HEK293 (cell line): ENCODE data around the gene TMEM179.

Source experiments
- CTCF ChIA-PET: fragments of 350-600 bp; formaldehyde crosslinking; extraction: SDS; loops from one replicate; lab custom pipeline; 2021; ENCODE audit warnings: antibody characterized with exemption; lab: Yijun Ruan, JAX
- POLR2A ChIA-PET: fragments of 300-600 bp; formaldehyde crosslinking; extraction: SDS; loops from one replicate; lab custom pipeline; 2020; ENCODE audit warnings: antibody characterized with exemption, inconsistent platforms; lab: Yijun Ruan, JAX
- H3K27ac ChIP-seq: fragments of 200-500 bp; sonication (Bioruptor generic); 2 replicates; pipeline ENCODE4 v1.5.1; 2014; ENCODE audit warnings: low read depth, low read length, control low read depth, inconsistent platforms; ENCODE audit errors: extremely low read depth
- H3K36me3 ChIP-seq, 2 experiments: fragments of 200-500 bp in 1 of 2; sonication (Bioruptor generic) in 1 of 2; 1 replicate in 1 of 2; 2 replicates in 1 of 2; pipeline ENCODE4 v1.5.1; 2014 to 2017; ENCODE audit warnings: inconsistent platforms in 2 of 2, low read length in 2 of 2; ENCODE audit not compliant: control insufficient read depth in 2 of 2, insufficient read depth in 1 of 2
- H3K4me1 ChIP-seq: fragments of 200-500 bp; sonication (Bioruptor generic); 2 replicates; pipeline ENCODE4 v1.5.1; 2014; ENCODE audit warnings: mild to moderate bottlenecking, low read length, inconsistent platforms; ENCODE audit not compliant: control insufficient read depth, insufficient read depth
- H3K4me3 ChIP-seq: 2 replicates; pipeline ENCODE4 v1.5.1; 2011; ENCODE audit warnings: low read depth, mild to moderate bottlenecking, control low read depth, low read length, moderate library complexity
- H3K9me3 ChIP-seq: fragments of 200-500 bp; sonication (Bioruptor generic); 2 replicates; pipeline ENCODE4 v1.5.1; 2014; ENCODE audit warnings: low read depth, low read length, inconsistent platforms; ENCODE audit not compliant: control insufficient read depth, insufficient read depth
- GFI1B ChIP-seq: fragments of 450-650 bp; formaldehyde crosslinking; IDR thresholded peaks from 2 replicates; pipeline ENCODE4 v1.5.1; 2016; ENCODE audit warnings: missing biosample characterization, missing genetic modification characterization
- IKZF3 ChIP-seq: fragments of 450-650 bp; IDR thresholded peaks from 2 replicates; pipeline ENCODE4 v1.5.0; 2018; ENCODE audit warnings: missing biosample characterization, mild to moderate bottlenecking, missing genetic modification characterization, moderate library complexity
- REPIN1 ChIP-seq: fragments of 450-650 bp; formaldehyde crosslinking; IDR thresholded peaks from 2 replicates; pipeline ENCODE4 v1.5.1; 2017; ENCODE audit warnings: missing biosample characterization, missing genetic modification characterization, low read depth
- ZBTB7A ChIP-seq: fragments of 450-650 bp; formaldehyde crosslinking; IDR thresholded peaks from 2 replicates; pipeline ENCODE4 v1.5.1; 2016; ENCODE audit warnings: low read depth, missing biosample characterization, missing genetic modification characterization
- ZBTB8A ChIP-seq: fragments of 450-650 bp; formaldehyde crosslinking; IDR thresholded peaks from 2 replicates; pipeline ENCODE4 v1.5.1; 2016; ENCODE audit warnings: missing biosample characterization, missing genetic modification characterization
- ZFP41 ChIP-seq: fragments of 450-650 bp; formaldehyde crosslinking; IDR thresholded peaks from 2 replicates; pipeline ENCODE4 v1.5.1; 2016; ENCODE audit warnings: missing biosample characterization, missing genetic modification characterization, borderline replicate concordance
- ZNF112 ChIP-seq: fragments of 450-650 bp; formaldehyde crosslinking; IDR thresholded peaks from 2 replicates; pipeline ENCODE4 v1.5.0; 2017; ENCODE audit warnings: missing biosample characterization, missing genetic modification characterization
- ZNF202 ChIP-seq: fragments of 450-650 bp; formaldehyde crosslinking; IDR thresholded peaks from 2 replicates; pipeline ENCODE4 v1.5.1; 2016; ENCODE audit warnings: missing biosample characterization, missing genetic modification characterization, borderline replicate concordance
- ZNF24 ChIP-seq: fragments of 450-650 bp; formaldehyde crosslinking; IDR thresholded peaks from 2 replicates; pipeline ENCODE4 v1.5.1; 2016; ENCODE audit warnings: missing biosample characterization, missing genetic modification characterization
- ZNF416 ChIP-seq: fragments of 450-650 bp; formaldehyde crosslinking; IDR thresholded peaks from 2 replicates; pipeline ENCODE4 v1.5.1; 2016; ENCODE audit warnings: missing biosample characterization, missing genetic modification characterization
- ZNF433 ChIP-seq: fragments of 450-650 bp; formaldehyde crosslinking; IDR thresholded peaks from 2 replicates; pipeline ENCODE4 v1.5.1; 2016; ENCODE audit warnings: missing biosample characterization, missing genetic modification characterization, low read depth
- ZNF658 ChIP-seq: fragments of 450-650 bp; formaldehyde crosslinking; IDR thresholded peaks from 2 replicates; pipeline ENCODE4; 2016; ENCODE audit warnings: missing biosample characterization, missing genetic modification characterization
- ZNF777 ChIP-seq: fragments of 450-650 bp; formaldehyde crosslinking; IDR thresholded peaks from 2 replicates; pipeline ENCODE4 v1.5.1; 2017; ENCODE audit warnings: missing biosample characterization, missing genetic modification characterization, borderline replicate concordance
- ZSCAN30 ChIP-seq: fragments of 450-650 bp; IDR thresholded peaks from 2 replicates; pipeline ENCODE4 v1.5.1; 2018; ENCODE audit warnings: missing biosample characterization, mild to moderate bottlenecking, missing genetic modification characterization, moderate library complexity
- TF ChIP-seq, protein P1 (sequence below): fragments of 450-650 bp; formaldehyde crosslinking; IDR thresholded peaks from 2 replicates; pipeline ENCODE4 v1.5.1; 2016; ENCODE audit warnings: missing biosample characterization, missing genetic modification characterization, borderline replicate concordance
- TF ChIP-seq, protein P2 (sequence below): fragments of 450-650 bp; formaldehyde crosslinking; IDR thresholded peaks from 2 replicates; pipeline ENCODE4 v1.5.1; 2017; ENCODE audit warnings: missing biosample characterization, missing genetic modification characterization
- TF ChIP-seq, protein P3 (sequence below): fragments of 450-650 bp; formaldehyde crosslinking; IDR thresholded peaks from 2 replicates; pipeline ENCODE4 v1.5.1; 2016; ENCODE audit warnings: missing biosample characterization, missing genetic modification characterization
- TF ChIP-seq, protein P4 (sequence below): fragments of 450-650 bp; IDR thresholded peaks from 2 replicates; pipeline ENCODE4 v1.5.1; 2018; ENCODE audit warnings: missing biosample characterization, missing genetic modification characterization
- TF ChIP-seq, protein P5 (sequence below): fragments of 450-650 bp; formaldehyde crosslinking; IDR thresholded peaks from 2 replicates; pipeline ENCODE4 v1.5.1; 2016; ENCODE audit warnings: missing biosample characterization, missing genetic modification characterization

Gene TMEM179

DNA sequence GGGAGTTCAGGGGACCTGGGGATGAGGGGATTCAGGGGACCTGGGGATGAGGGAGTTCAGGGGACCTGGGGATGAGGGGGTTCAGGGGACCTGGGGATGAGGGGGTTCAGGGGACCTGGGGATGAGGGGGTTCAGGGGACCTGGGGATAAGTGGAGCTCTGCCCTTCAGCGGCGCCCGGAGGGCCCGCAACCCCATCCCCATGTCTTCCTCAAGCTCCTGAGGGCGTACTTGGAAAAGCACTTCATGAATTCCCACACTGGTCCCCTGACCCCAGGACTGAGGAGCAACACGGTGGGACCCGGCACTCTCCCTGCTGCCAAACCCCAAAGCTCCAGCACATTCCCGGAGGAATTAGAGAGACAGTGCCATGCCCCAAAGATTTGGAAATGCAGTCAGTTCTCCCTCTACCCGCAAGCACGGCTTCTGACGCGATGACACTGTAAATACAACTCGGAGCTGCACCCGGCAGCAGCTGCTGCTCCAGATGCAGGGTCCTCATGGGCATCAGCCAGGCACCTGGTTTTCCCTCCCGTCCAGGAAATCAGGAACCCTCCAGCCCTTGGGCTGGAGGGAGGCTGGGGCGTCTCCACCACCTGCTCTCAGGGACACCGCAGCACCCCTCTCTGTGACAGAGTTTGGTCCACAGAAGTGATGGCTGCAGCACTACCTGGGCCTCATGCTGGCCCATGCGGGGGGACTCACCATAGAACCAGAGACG lies 57.8 kb downstream of the TMEM179 start:
- ChIA-PET CTCF (interaction anchor here (1.5 kb wide), 1 partner anchor 17 kb away, joined by 5 read pairs; no protein-coding TSS in a partner anchor), POLR2A (interaction anchor here (0.6 to 0.7 kb wide), 2 partner anchors 188 to 407 kb away, joined by 3 read pairs; no protein-coding TSS in a partner anchor)
- no peaks in the 10 kb centered on the region for H3K9me3 ChIP-seq

DNA sequence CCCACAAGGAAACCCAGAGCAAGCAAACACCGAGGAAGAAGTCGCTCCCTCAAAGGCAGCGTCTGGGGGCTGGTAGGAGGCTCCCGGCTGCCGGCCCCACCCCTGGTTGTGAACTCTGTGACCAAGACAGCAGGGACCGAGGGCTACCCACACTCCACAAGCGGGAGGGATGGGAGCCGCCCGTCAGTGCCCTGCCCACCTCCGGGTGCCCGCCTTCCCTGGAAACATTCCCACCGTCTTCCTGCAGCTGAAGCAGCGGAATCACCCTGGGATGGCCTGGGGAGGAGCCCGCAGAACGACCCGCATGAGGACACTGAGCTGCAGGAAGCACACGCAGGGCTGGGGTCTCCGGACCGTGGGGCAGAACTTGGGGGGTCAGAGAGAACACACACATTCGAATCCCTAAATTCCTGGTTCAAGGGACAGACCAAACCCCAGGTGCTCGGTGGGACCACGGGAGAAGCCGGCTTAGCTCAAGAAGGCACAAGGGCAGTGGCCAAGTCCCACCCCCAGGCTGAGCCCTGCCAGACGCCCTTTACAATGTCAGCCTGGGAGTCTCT lies 58.5 kb downstream of the TMEM179 start:
- Histone ChIP-seq H3K4me3 (no peak overlapping the region), H3K27ac (no peak overlapping the region), H3K4me1 (no peaks in the 10 kb centered on the region), H3K36me3 (no peaks in the 10 kb centered on the region), H3K9me3 (no peaks in the 10 kb centered on the region)
- ChIA-PET CTCF (interaction anchor here (0.6 to 1.5 kb wide), 2 partner anchors 11 to 18 kb away, joined by 3 to 5 read pairs; no protein-coding TSS in a partner anchor), POLR2A (interaction anchor here (0.6 kb wide), 1 partner anchor 187 kb away, joined by 3 read pairs; no protein-coding TSS in a partner anchor)
- TF ChIP-seq ZNF24, result no peak
- TF ChIP-seq, protein P1, sequence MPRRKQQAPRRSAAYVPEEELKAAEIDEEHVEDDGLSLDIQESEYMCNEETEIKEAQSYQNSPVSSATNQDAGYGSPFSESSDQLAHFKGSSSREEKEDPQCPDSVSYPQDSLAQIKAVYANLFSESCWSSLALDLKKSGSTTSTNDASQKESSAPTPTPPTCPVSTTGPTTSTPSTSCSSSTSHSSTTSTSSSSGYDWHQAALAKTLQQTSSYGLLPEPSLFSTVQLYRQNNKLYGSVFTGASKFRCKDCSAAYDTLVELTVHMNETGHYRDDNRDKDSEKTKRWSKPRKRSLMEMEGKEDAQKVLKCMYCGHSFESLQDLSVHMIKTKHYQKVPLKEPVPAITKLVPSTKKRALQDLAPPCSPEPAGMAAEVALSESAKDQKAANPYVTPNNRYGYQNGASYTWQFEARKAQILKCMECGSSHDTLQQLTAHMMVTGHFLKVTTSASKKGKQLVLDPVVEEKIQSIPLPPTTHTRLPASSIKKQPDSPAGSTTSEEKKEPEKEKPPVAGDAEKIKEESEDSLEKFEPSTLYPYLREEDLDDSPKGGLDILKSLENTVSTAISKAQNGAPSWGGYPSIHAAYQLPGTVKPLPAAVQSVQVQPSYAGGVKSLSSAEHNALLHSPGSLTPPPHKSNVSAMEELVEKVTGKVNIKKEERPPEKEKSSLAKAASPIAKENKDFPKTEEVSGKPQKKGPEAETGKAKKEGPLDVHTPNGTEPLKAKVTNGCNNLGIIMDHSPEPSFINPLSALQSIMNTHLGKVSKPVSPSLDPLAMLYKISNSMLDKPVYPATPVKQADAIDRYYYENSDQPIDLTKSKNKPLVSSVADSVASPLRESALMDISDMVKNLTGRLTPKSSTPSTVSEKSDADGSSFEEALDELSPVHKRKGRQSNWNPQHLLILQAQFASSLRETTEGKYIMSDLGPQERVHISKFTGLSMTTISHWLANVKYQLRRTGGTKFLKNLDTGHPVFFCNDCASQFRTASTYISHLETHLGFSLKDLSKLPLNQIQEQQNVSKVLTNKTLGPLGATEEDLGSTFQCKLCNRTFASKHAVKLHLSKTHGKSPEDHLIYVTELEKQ, result no peak
- no peak for TF ChIP-seq IKZF3 (tag by site-specific recombination)
- no peak for TF ChIP-seq ZNF658 (tag by site-specific recombination)
- no peak for TF ChIP-seq ZNF777
- TF ChIP-seq, protein P2, sequence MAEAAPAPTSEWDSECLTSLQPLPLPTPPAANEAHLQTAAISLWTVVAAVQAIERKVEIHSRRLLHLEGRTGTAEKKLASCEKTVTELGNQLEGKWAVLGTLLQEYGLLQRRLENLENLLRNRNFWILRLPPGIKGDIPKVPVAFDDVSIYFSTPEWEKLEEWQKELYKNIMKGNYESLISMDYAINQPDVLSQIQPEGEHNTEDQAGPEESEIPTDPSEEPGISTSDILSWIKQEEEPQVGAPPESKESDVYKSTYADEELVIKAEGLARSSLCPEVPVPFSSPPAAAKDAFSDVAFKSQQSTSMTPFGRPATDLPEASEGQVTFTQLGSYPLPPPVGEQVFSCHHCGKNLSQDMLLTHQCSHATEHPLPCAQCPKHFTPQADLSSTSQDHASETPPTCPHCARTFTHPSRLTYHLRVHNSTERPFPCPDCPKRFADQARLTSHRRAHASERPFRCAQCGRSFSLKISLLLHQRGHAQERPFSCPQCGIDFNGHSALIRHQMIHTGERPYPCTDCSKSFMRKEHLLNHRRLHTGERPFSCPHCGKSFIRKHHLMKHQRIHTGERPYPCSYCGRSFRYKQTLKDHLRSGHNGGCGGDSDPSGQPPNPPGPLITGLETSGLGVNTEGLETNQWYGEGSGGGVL (tag by site-specific recombination), result no peak
- TF ChIP-seq, protein P3, sequence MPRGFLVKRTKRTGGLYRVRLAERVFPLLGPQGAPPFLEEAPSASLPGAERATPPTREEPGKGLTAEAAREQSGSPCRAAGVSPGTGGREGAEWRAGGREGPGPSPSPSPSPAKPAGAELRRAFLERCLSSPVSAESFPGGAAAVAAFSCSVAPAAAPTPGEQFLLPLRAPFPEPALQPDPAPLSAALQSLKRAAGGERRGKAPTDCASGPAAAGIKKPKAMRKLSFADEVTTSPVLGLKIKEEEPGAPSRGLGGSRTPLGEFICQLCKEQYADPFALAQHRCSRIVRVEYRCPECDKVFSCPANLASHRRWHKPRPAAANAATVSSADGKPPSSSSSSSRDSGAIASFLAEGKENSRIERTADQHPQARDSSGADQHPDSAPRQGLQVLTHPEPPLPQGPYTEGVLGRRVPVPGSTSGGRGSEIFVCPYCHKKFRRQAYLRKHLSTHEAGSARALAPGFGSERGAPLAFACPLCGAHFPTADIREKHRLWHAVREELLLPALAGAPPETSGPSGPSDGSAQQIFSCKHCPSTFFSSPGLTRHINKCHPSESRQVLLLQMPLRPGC (tag by site-specific recombination), result no peak
- TF ChIP-seq ZBTB8A (tag by site-specific recombination), result no peak
- TF ChIP-seq ZNF416 (tag by site-specific recombination), result no peak
- no peak for TF ChIP-seq ZNF112 (tag by site-specific recombination)
- TF ChIP-seq, all 188 proteins: peak for 0

More for the DNA sequence above, 57.8 kb downstream of the TMEM179 start:
- Histone ChIP-seq H3K4me3 (no peak overlapping the region), H3K4me1 (no peaks in the 10 kb centered on the region), H3K36me3 (no peaks in the 10 kb centered on the region), H3K27ac (no peak overlapping the region)
- TF ChIP-seq GFI1B (tag by site-specific recombination) (no peak), ZFP41 (no peak), ZNF202 (tag by site-specific recombination) (no peak), REPIN1 (no peak), ZNF433 (tag by site-specific recombination) (no peak), ZBTB7A (tag by site-specific recombination) (no peak), ZSCAN30 (tag by site-specific recombination) (no peak)
- TF ChIP-seq, protein P4, sequence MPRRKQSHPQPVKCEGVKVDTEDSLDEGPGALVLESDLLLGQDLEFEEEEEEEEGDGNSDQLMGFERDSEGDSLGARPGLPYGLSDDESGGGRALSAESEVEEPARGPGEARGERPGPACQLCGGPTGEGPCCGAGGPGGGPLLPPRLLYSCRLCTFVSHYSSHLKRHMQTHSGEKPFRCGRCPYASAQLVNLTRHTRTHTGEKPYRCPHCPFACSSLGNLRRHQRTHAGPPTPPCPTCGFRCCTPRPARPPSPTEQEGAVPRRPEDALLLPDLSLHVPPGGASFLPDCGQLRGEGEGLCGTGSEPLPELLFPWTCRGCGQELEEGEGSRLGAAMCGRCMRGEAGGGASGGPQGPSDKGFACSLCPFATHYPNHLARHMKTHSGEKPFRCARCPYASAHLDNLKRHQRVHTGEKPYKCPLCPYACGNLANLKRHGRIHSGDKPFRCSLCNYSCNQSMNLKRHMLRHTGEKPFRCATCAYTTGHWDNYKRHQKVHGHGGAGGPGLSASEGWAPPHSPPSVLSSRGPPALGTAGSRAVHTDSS, result no peak
- TF ChIP-seq, protein P5, sequence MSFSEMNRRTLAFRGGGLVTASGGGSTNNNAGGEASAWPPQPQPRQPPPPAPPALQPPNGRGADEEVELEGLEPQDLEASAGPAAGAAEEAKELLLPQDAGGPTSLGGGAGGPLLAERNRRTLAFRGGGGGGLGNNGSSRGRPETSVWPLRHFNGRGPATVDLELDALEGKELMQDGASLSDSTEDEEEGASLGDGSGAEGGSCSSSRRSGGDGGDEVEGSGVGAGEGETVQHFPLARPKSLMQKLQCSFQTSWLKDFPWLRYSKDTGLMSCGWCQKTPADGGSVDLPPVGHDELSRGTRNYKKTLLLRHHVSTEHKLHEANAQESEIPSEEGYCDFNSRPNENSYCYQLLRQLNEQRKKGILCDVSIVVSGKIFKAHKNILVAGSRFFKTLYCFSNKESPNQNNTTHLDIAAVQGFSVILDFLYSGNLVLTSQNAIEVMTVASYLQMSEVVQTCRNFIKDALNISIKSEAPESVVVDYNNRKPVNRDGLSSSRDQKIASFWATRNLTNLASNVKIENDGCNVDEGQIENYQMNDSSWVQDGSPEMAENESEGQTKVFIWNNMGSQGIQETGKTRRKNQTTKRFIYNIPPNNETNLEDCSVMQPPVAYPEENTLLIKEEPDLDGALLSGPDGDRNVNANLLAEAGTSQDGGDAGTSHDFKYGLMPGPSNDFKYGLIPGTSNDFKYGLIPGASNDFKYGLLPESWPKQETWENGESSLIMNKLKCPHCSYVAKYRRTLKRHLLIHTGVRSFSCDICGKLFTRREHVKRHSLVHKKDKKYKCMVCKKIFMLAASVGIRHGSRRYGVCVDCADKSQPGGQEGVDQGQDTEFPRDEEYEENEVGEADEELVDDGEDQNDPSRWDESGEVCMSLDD (tag by site-specific recombination), result no peak
